ENCODE data around the gene MGAM2. TPM values are rescaled to one million over a fixed set of nuclear protein-coding genes. Genes with fewer than 3 reads are reported as not detected.

The MGAM2 gene
- total and polyA plus RNA-seq, 2 experiments from 2014 or later = 0.03 TPM; not detected in 1

DNA sequence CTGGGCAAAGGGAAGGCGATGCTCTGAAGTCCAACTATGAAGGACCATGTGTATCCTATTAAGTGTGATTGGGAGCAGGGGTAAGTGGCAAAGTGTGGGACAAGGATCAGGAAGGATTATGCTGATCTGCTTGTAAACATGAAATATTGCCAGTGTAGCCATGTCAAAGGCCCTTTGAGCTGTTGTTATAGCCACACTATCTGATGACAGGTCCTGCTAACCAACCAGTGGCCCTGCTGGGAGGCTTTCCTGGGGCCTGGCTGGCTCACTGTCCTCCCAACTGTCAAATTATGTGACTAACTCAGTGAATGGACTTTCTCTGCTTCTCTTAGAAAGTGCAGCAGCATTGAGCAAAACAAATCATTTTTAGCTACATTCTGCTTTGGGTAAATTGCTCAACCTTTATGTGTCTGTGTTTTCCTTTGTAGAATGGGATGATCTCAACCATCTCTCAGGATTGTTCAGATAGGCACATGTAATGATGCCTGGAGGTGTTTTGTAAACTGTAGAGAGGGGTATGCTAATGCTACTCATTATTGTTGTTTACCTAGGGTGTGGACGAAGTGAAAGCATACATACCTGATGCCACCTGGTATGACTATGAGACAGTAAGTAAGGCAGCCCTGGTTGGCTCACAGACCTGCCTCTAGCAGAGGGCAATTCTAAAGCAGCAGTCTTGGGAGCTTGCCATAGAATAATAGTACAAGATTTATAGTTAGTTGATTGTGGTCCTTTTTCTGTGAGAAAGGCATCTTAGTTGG, 47.4 kb downstream of the MGAM2 start:
- DNase-seq (ENCODE audit: low read depth in 1 of 2, low spot score in 1 of 2) = no peak
- Histone ChIP-seq H3K4me3 (no peak overlapping the region), H3K36me3 (no peaks in the 10 kb centered on the region)

DNA sequence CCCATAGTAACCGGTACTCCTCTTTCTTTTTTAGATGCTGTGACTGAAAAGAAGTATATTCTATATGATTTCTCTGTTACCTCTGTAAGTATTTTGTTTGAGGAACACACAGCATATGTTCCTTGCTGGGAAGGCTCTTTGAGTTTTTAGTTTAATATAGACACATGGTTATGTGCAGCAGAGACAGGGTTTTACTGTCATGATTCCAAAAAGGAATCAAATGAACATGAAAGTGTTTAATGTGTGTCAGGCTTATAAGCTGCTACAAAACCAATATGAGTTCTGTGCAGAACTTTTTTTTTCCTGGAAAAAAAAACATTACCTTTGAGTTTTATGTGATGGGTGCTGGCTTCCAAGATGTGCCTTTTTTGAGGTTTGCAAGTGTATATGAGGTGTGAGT, 50.4 kb downstream of the MGAM2 start:
- TF ChIP-seq, protein P1, sequence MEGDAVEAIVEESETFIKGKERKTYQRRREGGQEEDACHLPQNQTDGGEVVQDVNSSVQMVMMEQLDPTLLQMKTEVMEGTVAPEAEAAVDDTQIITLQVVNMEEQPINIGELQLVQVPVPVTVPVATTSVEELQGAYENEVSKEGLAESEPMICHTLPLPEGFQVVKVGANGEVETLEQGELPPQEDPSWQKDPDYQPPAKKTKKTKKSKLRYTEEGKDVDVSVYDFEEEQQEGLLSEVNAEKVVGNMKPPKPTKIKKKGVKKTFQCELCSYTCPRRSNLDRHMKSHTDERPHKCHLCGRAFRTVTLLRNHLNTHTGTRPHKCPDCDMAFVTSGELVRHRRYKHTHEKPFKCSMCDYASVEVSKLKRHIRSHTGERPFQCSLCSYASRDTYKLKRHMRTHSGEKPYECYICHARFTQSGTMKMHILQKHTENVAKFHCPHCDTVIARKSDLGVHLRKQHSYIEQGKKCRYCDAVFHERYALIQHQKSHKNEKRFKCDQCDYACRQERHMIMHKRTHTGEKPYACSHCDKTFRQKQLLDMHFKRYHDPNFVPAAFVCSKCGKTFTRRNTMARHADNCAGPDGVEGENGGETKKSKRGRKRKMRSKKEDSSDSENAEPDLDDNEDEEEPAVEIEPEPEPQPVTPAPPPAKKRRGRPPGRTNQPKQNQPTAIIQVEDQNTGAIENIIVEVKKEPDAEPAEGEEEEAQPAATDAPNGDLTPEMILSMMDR (IDR thresholded peaks at IDR 0.05; ENCODE audit: low read depth, low read length) = no peak
- Histone ChIP-seq H3K4me1 (ENCODE audit: low read depth) (no peaks in the 10 kb centered on the region), H3K27ac (no peak overlapping the region), H3K4me3 (no peak overlapping the region), H3K9me3 (ENCODE audit: low read depth) (no peaks in the 10 kb centered on the region), H3K27me3 (no peaks in the 10 kb centered on the region), H3K36me3 (no peaks in the 10 kb centered on the region)
- no peak for DNase-seq (ENCODE audit: low read depth in 1 of 2, low spot score in 1 of 2)

More for the DNA sequence above, 47.4 kb downstream of the MGAM2 start:
- Histone ChIP-seq H3K27ac (no peak overlapping the region), H3K27me3 (no peaks in the 10 kb centered on the region), H3K9me3 (ENCODE audit: low read depth) (no peaks in the 10 kb centered on the region), H3K4me1 (ENCODE audit: low read depth) (no peaks in the 10 kb centered on the region)
- TF ChIP-seq, protein P1 (IDR thresholded peaks at IDR 0.05; ENCODE audit: low read depth, low read length) = no peak

DNA sequence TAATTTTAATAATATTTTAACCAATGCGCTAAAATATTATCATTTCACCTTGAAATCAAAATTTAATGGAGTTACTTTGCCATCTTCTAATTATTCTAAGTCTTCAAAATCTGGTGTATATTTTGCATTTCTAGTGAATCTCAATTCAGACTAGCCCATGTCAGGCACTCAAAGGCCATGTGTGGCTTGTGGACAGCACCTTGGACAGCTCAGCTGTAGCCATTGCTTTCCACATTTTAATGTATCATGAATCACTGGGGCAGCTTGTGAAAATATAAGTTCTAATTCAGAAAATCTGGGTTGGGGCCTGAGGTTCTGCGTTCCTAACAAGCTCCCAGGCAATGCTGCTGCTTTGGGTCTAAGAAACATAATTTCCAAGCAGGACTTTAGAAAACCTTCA, 57.2 kb downstream of the MGAM2 start:
- no peaks in the 10 kb centered on the region for H3K4me1 ChIP-seq (ENCODE audit: low read depth)
- no peak overlapping the region for H3K4me3 ChIP-seq
- no peaks in the 10 kb centered on the region for H3K27me3 ChIP-seq
- TF ChIP-seq, protein P1 (IDR thresholded peaks at IDR 0.05; ENCODE audit: low read depth, low read length) = no peak
- no peaks in the 10 kb centered on the region for H3K9me3 ChIP-seq (ENCODE audit: low read depth)
- peak in 1 of 2 donors; percentile 57 for DNase-seq (ENCODE audit: low read depth in 1 of 2, low spot score in 1 of 2)
- H3K27ac ChIP-seq = no peak overlapping the region
- no peaks in the 10 kb centered on the region for H3K36me3 ChIP-seq

DNA sequence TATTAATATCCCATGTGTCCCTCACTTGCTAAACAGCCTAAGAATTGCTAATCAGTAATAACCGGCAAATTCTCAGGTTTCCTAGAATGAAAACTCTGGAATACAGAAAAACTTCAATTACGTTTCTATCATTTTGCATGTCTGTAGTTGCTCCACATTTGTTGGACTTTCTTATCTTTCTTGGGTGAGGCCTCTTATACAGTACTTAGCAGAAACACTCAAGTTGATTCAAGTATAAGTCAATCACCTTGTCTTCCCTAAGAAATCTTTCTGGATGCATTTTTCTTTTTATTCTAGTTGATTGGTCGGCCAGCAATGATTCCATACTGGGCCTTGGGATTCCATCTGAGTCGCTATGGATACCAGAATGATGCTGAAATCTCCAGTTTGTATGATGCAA, 61.4 kb downstream of the MGAM2 start:
- Histone ChIP-seq H3K4me3 (no peak overlapping the region), H3K4me1 (ENCODE audit: low read depth) (no peaks in the 10 kb centered on the region), H3K27ac (no peak overlapping the region), H3K27me3 (no peaks in the 10 kb centered on the region), H3K36me3 (no peaks in the 10 kb centered on the region), H3K9me3 (ENCODE audit: low read depth) (no peaks in the 10 kb centered on the region)
- no peak for DNase-seq (ENCODE audit: low read depth in 1 of 2, low spot score in 1 of 2)
- TF ChIP-seq, protein P1 (IDR thresholded peaks at IDR 0.05; ENCODE audit: low read depth, low read length) = no peak

DNA sequence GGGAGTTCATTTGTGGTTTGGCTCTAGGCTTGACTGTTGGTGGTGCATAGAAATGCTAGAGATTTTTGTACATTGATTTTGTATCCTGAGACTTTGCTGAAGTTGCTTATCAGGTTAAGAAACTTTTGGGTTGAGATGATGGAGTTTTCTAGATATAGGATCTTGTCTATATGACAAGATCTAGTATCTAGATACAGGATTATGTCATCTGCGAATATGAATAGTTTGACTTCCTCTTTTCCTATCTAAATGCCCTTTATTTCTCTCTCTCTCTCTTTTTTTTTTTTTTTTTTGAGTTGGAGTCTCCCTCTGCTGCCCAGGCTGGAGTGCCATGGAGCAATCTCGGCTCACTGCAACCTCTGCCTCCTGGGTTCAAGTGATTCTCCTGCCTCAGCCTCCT, 62.9 kb downstream of the MGAM2 start:
- H3K27me3 ChIP-seq = no peaks in the 10 kb centered on the region
- TF ChIP-seq, protein P1 (IDR thresholded peaks at IDR 0.05; ENCODE audit: low read depth, low read length) = no peak
- H3K4me3 ChIP-seq = no peak overlapping the region
- H3K36me3 ChIP-seq = no peaks in the 10 kb centered on the region
- no peaks in the 10 kb centered on the region for H3K9me3 ChIP-seq (ENCODE audit: low read depth)
- DNase-seq (ENCODE audit: low read depth in 1 of 2, low spot score in 1 of 2) = no peak
- H3K27ac ChIP-seq = no peak overlapping the region
- H3K4me1 ChIP-seq (ENCODE audit: low read depth) = no peaks in the 10 kb centered on the region
